NCI-H2107 treated with DMSO at 0.1 percent for 48 hours (cell line): ENCODE measurements around the gene LCE2A.

Experiments
- DNase-seq: peaks from one replicate; lab custom pipeline; 2025; ENCODE audit not compliant: unreplicated experiment; lab: John Stamatoyannopoulos, UW

Gene LCE2A

GRCh38 chr1:152741656-152742055 lies 43.5 kb downstream of the LCE2A start:
- DNase-seq: no peak

- no peak for DNase-seq
Observed at GRCh38 chr1:152743371-152744145, 45.4 kb downstream of the LCE2A start.

- peak; percentile 9 for DNase-seq
Observed at GRCh38 chr1:152745289-152745704, 47.2 kb downstream of the LCE2A start.

- DNase-seq: no peak
Observed at GRCh38 chr1:152745765-152746444, 47.8 kb downstream of the LCE2A start.

GRCh38 chr1:152747831-152748230 lies 49.7 kb downstream of the LCE2A start:
- DNase-seq: no peak
